Adrenal gland (tissue), 5 donors: Measurements from ENCODE around the gene TMEM234.

Experiments
- POLR2A ChIP-seq, 2 donors: fragments of 450-650 bp; IDR thresholded peaks; one replicate each; pipeline ENCODE4 v1.6.1; 2017; ENCODE audit warnings: antibody characterized with exemption in 2 of 2, mild to moderate bottlenecking in 2 of 2, moderate library complexity in 1 of 2
- TF ChIP-seq, protein P1 (sequence below), 6 experiments: fragments of 450-650 bp in 4 of 6; fragments of 200-600 bp in 2 of 6; sonication (generic) in 1 of 6; IDR thresholded peaks; 1 replicate in 5 of 6; 2 replicates in 1 of 6; pipeline versions ENCODE4 v1.5.1 to v1.8.0; 2016 to 2021; ENCODE audit warnings: antibody characterized with exemption in 6 of 6, mild to moderate bottlenecking in 2 of 6, moderate library complexity in 1 of 6
- donor health status: DM: no; HTN: no; CAD: no.

DNA sequence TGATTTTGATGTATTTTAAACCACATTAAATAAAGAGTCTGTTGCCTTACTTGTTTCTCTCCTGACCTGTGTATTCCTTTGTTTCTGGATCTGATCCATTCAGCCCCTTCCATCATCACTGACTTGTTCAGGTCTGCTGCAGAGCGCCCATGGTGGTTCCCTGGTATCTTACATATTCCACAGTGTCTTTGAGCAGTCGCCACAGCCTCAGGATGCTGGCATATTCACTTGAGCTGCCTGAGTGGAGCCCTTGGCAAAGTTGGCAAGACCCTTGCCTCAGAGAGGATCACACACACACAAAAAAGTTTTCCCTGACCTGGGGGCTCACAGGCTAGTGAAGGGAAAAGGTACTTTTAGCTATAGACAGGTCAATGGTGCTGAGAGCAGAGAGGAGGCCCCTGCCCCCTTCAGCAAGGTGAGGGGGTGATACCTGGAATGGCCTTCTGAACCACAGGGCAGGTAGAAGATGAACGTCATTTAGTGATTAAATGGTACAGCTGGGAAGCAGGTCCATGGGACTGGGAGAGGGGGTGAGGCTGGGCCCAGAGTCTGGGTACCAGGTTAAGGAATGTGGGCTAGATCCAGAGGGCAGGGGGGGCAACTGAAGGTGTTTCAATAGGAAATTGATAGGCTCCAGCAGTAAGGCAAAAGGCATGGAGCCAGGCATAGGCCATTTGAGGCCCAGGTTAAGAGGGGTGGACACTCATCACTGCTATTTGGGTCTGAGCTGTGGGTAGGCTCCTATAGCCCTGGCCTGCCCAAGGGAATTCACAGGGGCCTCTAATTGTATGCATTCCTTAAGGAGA lies 23.7 kb downstream of the TMEM234 start:
- TF ChIP-seq, protein P1, sequence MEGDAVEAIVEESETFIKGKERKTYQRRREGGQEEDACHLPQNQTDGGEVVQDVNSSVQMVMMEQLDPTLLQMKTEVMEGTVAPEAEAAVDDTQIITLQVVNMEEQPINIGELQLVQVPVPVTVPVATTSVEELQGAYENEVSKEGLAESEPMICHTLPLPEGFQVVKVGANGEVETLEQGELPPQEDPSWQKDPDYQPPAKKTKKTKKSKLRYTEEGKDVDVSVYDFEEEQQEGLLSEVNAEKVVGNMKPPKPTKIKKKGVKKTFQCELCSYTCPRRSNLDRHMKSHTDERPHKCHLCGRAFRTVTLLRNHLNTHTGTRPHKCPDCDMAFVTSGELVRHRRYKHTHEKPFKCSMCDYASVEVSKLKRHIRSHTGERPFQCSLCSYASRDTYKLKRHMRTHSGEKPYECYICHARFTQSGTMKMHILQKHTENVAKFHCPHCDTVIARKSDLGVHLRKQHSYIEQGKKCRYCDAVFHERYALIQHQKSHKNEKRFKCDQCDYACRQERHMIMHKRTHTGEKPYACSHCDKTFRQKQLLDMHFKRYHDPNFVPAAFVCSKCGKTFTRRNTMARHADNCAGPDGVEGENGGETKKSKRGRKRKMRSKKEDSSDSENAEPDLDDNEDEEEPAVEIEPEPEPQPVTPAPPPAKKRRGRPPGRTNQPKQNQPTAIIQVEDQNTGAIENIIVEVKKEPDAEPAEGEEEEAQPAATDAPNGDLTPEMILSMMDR (IDR thresholded peaks at IDR 0.05) = no peak
- no peak for TF ChIP-seq POLR2A (IDR thresholded peaks at IDR 0.05)
